Bronchial epithelial cell (primary cell): ENCODE measurements around the gene AMER3. TPM values are rescaled to one million over a fixed set of nuclear protein-coding genes. Genes with fewer than 3 reads are reported as not detected.

ENCODE experiments used
- DNase-seq: peaks from one replicate; pipeline ENCODE4 v3.0.0-alpha.2; 2010; ENCODE audit warnings: low read depth
- FAIRE-seq: peaks from 2 replicates; lab custom pipeline; 2011; peaks lifted over from hg19 to GRCh38; lab: Jason Lieb, UNC
- H3K27me3 ChIP-seq: 2 replicates; pipeline ENCODE4 v1.5.1; 2011; ENCODE audit warnings: low read length; ENCODE audit not compliant: control insufficient read depth, insufficient read depth
- H3K36me3 ChIP-seq: 2 replicates; pipeline ENCODE4 v1.5.1; 2011; ENCODE audit warnings: low read length; ENCODE audit not compliant: control insufficient read depth, insufficient read depth
- H3K4me3 ChIP-seq: 2 replicates; pipeline ENCODE4 v1.5.1; 2011; ENCODE audit warnings: mild to moderate bottlenecking, low read depth, low read length, control low read depth
- CTCF ChIP-seq: IDR thresholded peaks from 2 replicates; pipeline ENCODE4 v1.5.1; 2011; ENCODE audit warnings: mild to moderate bottlenecking, moderate library complexity, low read length, control low read depth, inconsistent platforms; ENCODE audit not compliant: insufficient read depth, severe bottlenecking
- total RNA-seq: library from RNA; depleted of rRNA; stranded (reverse); fragments of >200 nt; gene quantifications from 2 replicates; pipeline ENCODE4 v1.2.1, GENCODE V29; 2014

Gene AMER3
- total RNA-seq, 1 donor from 2014 or later, result under 0.01 TPM

GRCh38 chr2:130749078-130749477 lies 6.3 kb upstream of the AMER3 start:
- TF ChIP-seq CTCF, result no peak
- Histone ChIP-seq H3K27me3 (no peaks in the 10 kb centered on the region), H3K36me3 (no peaks in the 10 kb centered on the region), H3K4me3 (no peak overlapping the region)
- no peak for DNase-seq
- FAIRE-seq, result no peak

GRCh38 chr2:130749641-130750040 lies 5.7 kb upstream of the AMER3 start:
- no peaks in the 10 kb centered on the region for H3K36me3 ChIP-seq
- H3K27me3 ChIP-seq, result no peaks in the 10 kb centered on the region
- no peak for DNase-seq
- TF ChIP-seq CTCF, result no peak
- no peak overlapping the region for H3K4me3 ChIP-seq
- FAIRE-seq, result no peak

- Histone ChIP-seq H3K27me3 (peaks cover 22% of the 10 kb centered on the region), H3K36me3 (no peaks in the 10 kb centered on the region), H3K4me3 (no peak overlapping the region)
- FAIRE-seq (no peak), DNase-seq (no peak)
- no peak for TF ChIP-seq CTCF
Measured at GRCh38 chr2:130754811-130755210, 529 bp upstream of the AMER3 start.

- no peak for FAIRE-seq
- H3K36me3 ChIP-seq, result no peaks in the 10 kb centered on the region
Measured at GRCh38 chr2:130756053-130756873, 923 bp downstream of the AMER3 start.

GRCh38 chr2:130756874-130757668 lies 1.7 kb downstream of the AMER3 start:
- H3K4me3 ChIP-seq, result no peak overlapping the region
- FAIRE-seq, result no peak
- H3K36me3 ChIP-seq, result no peaks in the 10 kb centered on the region
- peaks cover 22% of the 10 kb centered on the region for H3K27me3 ChIP-seq
- no peak for TF ChIP-seq CTCF
- DNase-seq, result no peak

More at GRCh38 chr2:130756053-130756873, 923 bp downstream of the AMER3 start:
- H3K27me3 ChIP-seq, result peaks cover 22% of the 10 kb centered on the region
- H3K4me3 ChIP-seq, result peak overlapping the region; percentile 36
- DNase-seq, result no peak
- no peak for TF ChIP-seq CTCF
